Transverse colon (tissue), 4 donors: ENCODE results near the gene ZBTB16. TPM values are rescaled to one million over a fixed set of nuclear protein-coding genes. Genes with fewer than 3 reads are reported as not detected.

Source experiments
- DNase-seq: peaks from one replicate; pipeline ENCODE4 v3.0.0-alpha.2; 2019
- H3K27ac ChIP-seq, 4 donors: fragments of 200-600 bp; sonication (generic); 2 replicates each; pipeline ENCODE4 v1.5.1; 2016 to 2018; ENCODE audit warnings: inconsistent platforms in 4 of 4
- H3K27me3 ChIP-seq: fragments of 200-600 bp; sonication (generic); 2 replicates; pipeline ENCODE4 v1.5.1; 2017; ENCODE audit warnings: inconsistent platforms
- H3K36me3 ChIP-seq, 4 donors: fragments of 200-600 bp; sonication (generic); 2 replicates each; pipeline ENCODE4 v1.5.1; 2017 to 2019; ENCODE audit warnings: inconsistent platforms in 4 of 4
- H3K4me1 ChIP-seq, 4 donors: fragments of 200-600 bp; sonication (generic); 2 replicates each; pipeline ENCODE4 v1.5.1; 2017 to 2020; ENCODE audit warnings: inconsistent platforms in 4 of 4
- H3K4me3 ChIP-seq, 4 donors: fragments of 200-600 bp; sonication (generic); 1 replicate in 1 of 4; 2 replicates in 3 of 4; pipeline versions ENCODE4 v1.5.1 to v1.6.1; 2017 to 2019; ENCODE audit warnings: inconsistent platforms in 4 of 4
- H3K9me3 ChIP-seq, 2 donors: fragments of 200-600 bp; sonication (generic); 2 replicates each; pipeline ENCODE4 v1.5.1; 2017 to 2019; ENCODE audit warnings: inconsistent platforms in 2 of 2
- EP300 ChIP-seq: sonication (generic); formaldehyde crosslinking; IDR thresholded peaks from one replicate; pipeline ENCODE4 v1.6.1; 2017; ENCODE audit warnings: antibody characterized with exemption, low read depth
- POLR2A ChIP-seq: fragments of 450-650 bp; IDR thresholded peaks from one replicate; pipeline ENCODE4 v1.6.1; 2016; ENCODE audit warnings: antibody characterized with exemption, mild to moderate bottlenecking, moderate library complexity
- POLR2AphosphoS5 ChIP-seq, 3 donors: sonication (generic); formaldehyde crosslinking; IDR thresholded peaks; one replicate each; pipeline ENCODE4 v1.6.1; 2016; ENCODE audit warnings: antibody characterized with exemption in 3 of 3
- WGBS, 2 donors: methylation state at CpG; one replicate each; pipeline ENCODE4 v1.1.5; 2018; ENCODE audit warnings: low coverage in 1 of 2; 5-methylcytosine and 5-hydroxymethylcytosine counted together
- in situ Hi-C, 4 donors: fragments of 200-750 bp; cut with MboI; loops; one replicate each; pipeline versions ENCODE4 v1.15.0 to v1.15.1; 2017; ENCODE audit warnings: low sequenced_read_pairs in 3 of 4, low pct_ligation_motif_present in 1 of 4, low pct_unique_long_range_greater_than_20kb in 1 of 4
- intact Hi-C: fragments of 100-400 bp; cut with DNase I; formaldehyde crosslinking; loops from one replicate; pipeline ENCODE4 v1.15.1; 2023; ENCODE audit warnings: low total_unique reads
- total RNA-seq, 4 donors: library from RNA; depleted of rRNA; stranded (reverse); fragments of >200 nt; gene quantifications; one replicate each; pipeline ENCODE4 v1.1.0, GENCODE V29; 2016
- TF ChIP-seq, protein P1 (sequence below), 5 experiments: fragments of 200-600 bp in 3 of 5; fragments of 450-650 bp in 2 of 5; sonication (generic) in 3 of 5; IDR thresholded peaks; 1 replicate in 2 of 5; 2 replicates in 3 of 5; pipeline ENCODE4 v1.5.1; 2016 to 2017; ENCODE audit warnings: antibody characterized with exemption in 5 of 5, inconsistent platforms in 3 of 5, mild to moderate bottlenecking in 2 of 5, moderate library complexity in 1 of 5

Gene ZBTB16
- total RNA-seq, 4 donors from 2014 or later = 108 to 271 (median 155) TPM

GRCh38 chr11:114232400-114233059, 173.0 kb downstream of the ZBTB16 start:
- Histone ChIP-seq H3K4me3 (no peak overlapping the region), H3K27ac (no peak overlapping the region), H3K27me3 (no peaks in the 10 kb centered on the region), H3K4me1 (peaks cover 4 to 23% (median 11%) of the 10 kb centered on the region in 4 donors), H3K36me3 (no peaks in the 10 kb centered on the region), H3K9me3 (no peaks in the 10 kb centered on the region)
- intact Hi-C loops = no loop called here
- TF ChIP-seq EP300 (no peak), POLR2A (no peak), POLR2AphosphoS5 (IDR thresholded peaks at IDR 0.05) (no peak)
- TF ChIP-seq, protein P1, sequence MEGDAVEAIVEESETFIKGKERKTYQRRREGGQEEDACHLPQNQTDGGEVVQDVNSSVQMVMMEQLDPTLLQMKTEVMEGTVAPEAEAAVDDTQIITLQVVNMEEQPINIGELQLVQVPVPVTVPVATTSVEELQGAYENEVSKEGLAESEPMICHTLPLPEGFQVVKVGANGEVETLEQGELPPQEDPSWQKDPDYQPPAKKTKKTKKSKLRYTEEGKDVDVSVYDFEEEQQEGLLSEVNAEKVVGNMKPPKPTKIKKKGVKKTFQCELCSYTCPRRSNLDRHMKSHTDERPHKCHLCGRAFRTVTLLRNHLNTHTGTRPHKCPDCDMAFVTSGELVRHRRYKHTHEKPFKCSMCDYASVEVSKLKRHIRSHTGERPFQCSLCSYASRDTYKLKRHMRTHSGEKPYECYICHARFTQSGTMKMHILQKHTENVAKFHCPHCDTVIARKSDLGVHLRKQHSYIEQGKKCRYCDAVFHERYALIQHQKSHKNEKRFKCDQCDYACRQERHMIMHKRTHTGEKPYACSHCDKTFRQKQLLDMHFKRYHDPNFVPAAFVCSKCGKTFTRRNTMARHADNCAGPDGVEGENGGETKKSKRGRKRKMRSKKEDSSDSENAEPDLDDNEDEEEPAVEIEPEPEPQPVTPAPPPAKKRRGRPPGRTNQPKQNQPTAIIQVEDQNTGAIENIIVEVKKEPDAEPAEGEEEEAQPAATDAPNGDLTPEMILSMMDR (IDR thresholded peaks at IDR 0.05) = no peak
- WGBS, 2 donors = 84 to 94% methylated on average over 3 to 18 of the region's 18 CpGs
- DNase-seq = peak; percentile 68
- in situ Hi-C loops = no loop called here

GRCh38 chr11:114233755-114234154, 174.2 kb downstream of the ZBTB16 start:
- Histone ChIP-seq H3K27ac (no peak overlapping the region), H3K4me1 (peaks cover 0 to 16% (median 9%) of the 10 kb centered on the region in 4 donors), H3K9me3 (no peaks in the 10 kb centered on the region), H3K4me3 (no peak overlapping the region), H3K36me3 (no peaks in the 10 kb centered on the region), H3K27me3 (no peaks in the 10 kb centered on the region)
- TF ChIP-seq EP300 (no peak), POLR2AphosphoS5 (IDR thresholded peaks at IDR 0.05) (no peak), POLR2A (no peak)
- TF ChIP-seq, protein P1 (IDR thresholded peaks at IDR 0.05) = no peak
- no peak for DNase-seq
- WGBS, 2 donors = 47 to 69% methylated on average over 2 to 6 of the region's 6 CpGs
- in situ Hi-C loops = no loop called here
- intact Hi-C loops = no loop called here

DNA sequence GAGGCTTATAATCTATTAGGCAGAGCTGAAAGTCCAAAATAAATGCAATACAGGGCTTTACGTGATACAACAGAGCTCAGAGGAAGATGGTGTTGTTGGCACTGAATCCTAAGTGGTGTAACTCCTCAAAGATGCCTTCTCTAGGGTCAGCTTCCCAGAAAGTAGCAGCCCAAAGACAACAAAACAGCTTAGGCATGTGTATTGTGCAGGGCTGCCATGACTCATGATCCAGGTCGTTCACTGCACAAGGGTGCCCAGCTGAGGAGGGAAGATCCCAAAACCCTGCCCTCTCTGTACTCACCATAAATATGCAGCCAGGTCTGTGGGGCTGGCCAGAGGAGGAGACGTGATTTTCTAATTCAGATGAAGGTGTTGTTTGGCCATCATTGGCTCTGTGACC, 177.3 kb downstream of the ZBTB16 start:
- Histone ChIP-seq H3K36me3 (no peaks in the 10 kb centered on the region), H3K9me3 (no peaks in the 10 kb centered on the region), H3K4me1 (peaks cover 0 to 15% (median 10%) of the 10 kb centered on the region in 4 donors), H3K27me3 (no peaks in the 10 kb centered on the region), H3K4me3 (no peak overlapping the region), H3K27ac (no peak overlapping the region)
- WGBS, 2 donors = 72 to 100% methylated on average over 1 to 3 of the region's 3 CpGs
- TF ChIP-seq POLR2AphosphoS5 (IDR thresholded peaks at IDR 0.05) (no peak), EP300 (no peak), POLR2A (no peak)
- TF ChIP-seq, protein P1 (IDR thresholded peaks at IDR 0.05) = no peak
- DNase-seq = no peak
- intact Hi-C loops (no loop called here), in situ Hi-C loops (no loop called here)

GRCh38 chr11:114237321-114238280, 178.1 kb downstream of the ZBTB16 start:
- no peak for TF ChIP-seq POLR2AphosphoS5 (IDR thresholded peaks at IDR 0.05)
- TF ChIP-seq POLR2A = no peak
- no peak for TF ChIP-seq EP300
- TF ChIP-seq, protein P1 (IDR thresholded peaks at IDR 0.05) = no peak
- no peak for DNase-seq
- intact Hi-C loops (no loop called here), in situ Hi-C loops (no loop called here)
- H3K36me3 ChIP-seq = peaks cover 0 to 6% (median 1%) of the 10 kb centered on the region in 4 donors
- H3K27me3 ChIP-seq = no peaks in the 10 kb centered on the region
- 92 to 93% methylated on average over 13 to 16 of the region's 16 CpGs for WGBS, 2 donors
- H3K4me3 ChIP-seq = no peak overlapping the region
- H3K27ac ChIP-seq = no peak overlapping the region
- H3K9me3 ChIP-seq = no peaks in the 10 kb centered on the region
- peaks cover 0 to 11% (median 7%) of the 10 kb centered on the region in 4 donors for H3K4me1 ChIP-seq
